ENCODE results near the gene TACR2. TPM values are rescaled to one million over a fixed set of nuclear protein-coding genes. Genes with fewer than 3 reads are reported as not detected.

Gene TACR2
- total RNA-seq, 4 donors from 2014 or later = 0.65 to 4.5 (median 1.3) TPM

GRCh38 chr10:69376662-69377061, 40.1 kb downstream of the TACR2 start:
- no peak for TF ChIP-seq CTCF (IDR thresholded peaks at IDR 0.05; ENCODE audit: low read depth)

- no peak for TF ChIP-seq CTCF (IDR thresholded peaks at IDR 0.05; ENCODE audit: low read depth)
Observed at GRCh38 chr10:69375307-69376151, 41.2 kb downstream of the TACR2 start.

GRCh38 chr10:69374931-69375306, 41.8 kb downstream of the TACR2 start:
- no peak for TF ChIP-seq CTCF (IDR thresholded peaks at IDR 0.05; ENCODE audit: low read depth)

- no peak for TF ChIP-seq CTCF (IDR thresholded peaks at IDR 0.05; ENCODE audit: low read depth)
Observed at GRCh38 chr10:69374242-69374641, 42.5 kb downstream of the TACR2 start.

- TF ChIP-seq CTCF (IDR thresholded peaks at IDR 0.05; ENCODE audit: low read depth) = no peak
Observed at GRCh38 chr10:69372126-69372980, 44.4 kb downstream of the TACR2 start.

GRCh38 chr10:69367469-69367868, 49.2 kb downstream of the TACR2 start:
- no peak for TF ChIP-seq CTCF (IDR thresholded peaks at IDR 0.05; ENCODE audit: low read depth)

GRCh38 chr10:69366738-69367137, 50.0 kb downstream of the TACR2 start:
- no peak for TF ChIP-seq CTCF (IDR thresholded peaks at IDR 0.05; ENCODE audit: low read depth)

Data from subcutaneous adipose tissue (tissue), 4 donors.